Measurements from ENCODE around the gene EFEMP2. TPM values are rescaled to one million over a fixed set of nuclear protein-coding genes. Genes with fewer than 3 reads are reported as not detected.

Gene EFEMP2
- total RNA-seq, 3 donors from 2014 or later (not counting 1 experiment from before 2014, with no cell fraction given): 6.1 to 13.0 (median 9.8) TPM

DNA sequence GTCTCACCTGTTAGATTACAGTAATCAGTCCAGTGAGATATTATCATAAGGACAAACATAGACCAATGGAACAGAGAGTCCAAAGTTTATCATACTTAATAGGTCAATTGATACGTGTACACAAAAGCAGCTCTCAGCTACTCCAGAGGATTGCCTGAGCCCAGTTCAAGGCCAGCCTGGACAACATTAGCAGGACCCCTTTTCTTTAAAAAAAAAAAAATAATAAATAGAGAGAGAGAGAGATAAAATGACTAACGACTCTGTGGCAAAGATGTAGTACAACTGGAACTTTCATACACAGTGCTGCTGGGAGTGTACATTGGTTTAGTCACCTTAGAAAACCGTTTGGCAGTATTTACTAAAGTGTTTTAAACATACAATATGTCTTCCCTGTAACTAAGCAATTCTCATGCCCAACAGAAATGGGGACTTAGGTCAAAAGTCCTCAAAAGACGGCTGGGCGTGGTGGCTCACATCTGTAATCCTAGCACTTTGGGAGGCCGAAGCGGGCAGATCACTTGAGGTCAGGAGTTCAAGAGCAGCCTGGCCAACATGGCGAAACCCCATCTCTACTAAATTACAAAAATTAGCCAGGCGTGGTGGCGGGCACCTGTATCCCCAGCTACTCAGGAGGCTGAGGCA, 28.2 kb downstream of the EFEMP2 start:
- no peak overlapping the region for H3K27ac Mint-ChIP-seq
- TF ChIP-seq, protein P1, sequence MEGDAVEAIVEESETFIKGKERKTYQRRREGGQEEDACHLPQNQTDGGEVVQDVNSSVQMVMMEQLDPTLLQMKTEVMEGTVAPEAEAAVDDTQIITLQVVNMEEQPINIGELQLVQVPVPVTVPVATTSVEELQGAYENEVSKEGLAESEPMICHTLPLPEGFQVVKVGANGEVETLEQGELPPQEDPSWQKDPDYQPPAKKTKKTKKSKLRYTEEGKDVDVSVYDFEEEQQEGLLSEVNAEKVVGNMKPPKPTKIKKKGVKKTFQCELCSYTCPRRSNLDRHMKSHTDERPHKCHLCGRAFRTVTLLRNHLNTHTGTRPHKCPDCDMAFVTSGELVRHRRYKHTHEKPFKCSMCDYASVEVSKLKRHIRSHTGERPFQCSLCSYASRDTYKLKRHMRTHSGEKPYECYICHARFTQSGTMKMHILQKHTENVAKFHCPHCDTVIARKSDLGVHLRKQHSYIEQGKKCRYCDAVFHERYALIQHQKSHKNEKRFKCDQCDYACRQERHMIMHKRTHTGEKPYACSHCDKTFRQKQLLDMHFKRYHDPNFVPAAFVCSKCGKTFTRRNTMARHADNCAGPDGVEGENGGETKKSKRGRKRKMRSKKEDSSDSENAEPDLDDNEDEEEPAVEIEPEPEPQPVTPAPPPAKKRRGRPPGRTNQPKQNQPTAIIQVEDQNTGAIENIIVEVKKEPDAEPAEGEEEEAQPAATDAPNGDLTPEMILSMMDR (IDR thresholded peaks at IDR 0.05): no peak
- H3K4me1 Mint-ChIP-seq: no peaks in the 10 kb centered on the region
- no peak overlapping the region for H3K27ac ChIP-seq (ENCODE audit: low read length)
- no peaks in the 10 kb centered on the region for H3K27me3 ChIP-seq (ENCODE audit: control insufficient read depth, insufficient read depth, low read length)
- ATAC-seq: no peak
- no peaks in the 10 kb centered on the region for H3K36me3 ChIP-seq (ENCODE audit: control insufficient read depth, insufficient read depth, low read length)
- no peaks in the 10 kb centered on the region for H3K9me3 ChIP-seq (ENCODE audit: control insufficient read depth, insufficient read depth, low read length)
- intact Hi-C loops (cut with micrococcal nuclease): no loop called here
- WGBS (ENCODE audit: insufficient coverage): 85% methylated on average over 9 of the region's 10 CpGs
- DNase-seq: no peak
- no peaks in the 10 kb centered on the region for H3K36me3 Mint-ChIP-seq
- H3K27me3 Mint-ChIP-seq (ENCODE audit: low read depth in 2 of 2): no peaks in the 10 kb centered on the region
- no peaks in the 10 kb centered on the region for H3K9me3 Mint-ChIP-seq
- no peaks in the 10 kb centered on the region for H3K4me1 ChIP-seq (ENCODE audit: control insufficient read depth, insufficient read depth, low read length)
- H3K4me3 Mint-ChIP-seq: no peak overlapping the region
- H3K4me3 ChIP-seq (ENCODE audit: low read length): no peak overlapping the region

DNA sequence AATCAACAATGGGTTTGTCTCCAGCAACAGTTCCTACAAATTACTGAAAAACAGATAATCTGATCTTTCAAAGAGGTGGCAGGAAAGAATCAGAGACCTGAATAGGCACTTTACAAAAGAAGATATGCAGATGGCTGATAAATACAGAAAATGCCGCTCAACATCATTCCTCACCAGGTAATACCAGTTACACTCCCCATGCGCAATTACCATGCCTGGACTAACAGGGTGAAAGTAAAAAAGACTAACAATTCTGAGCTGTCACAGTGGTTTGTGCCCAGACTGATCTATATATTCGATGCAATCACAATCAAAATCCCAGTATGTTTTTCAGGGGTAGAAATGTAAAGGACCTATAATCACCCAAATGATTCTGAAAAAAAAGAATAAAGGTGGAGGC, 28.8 kb downstream of the EFEMP2 start:
- Histone ChIP-seq H3K27me3 (ENCODE audit: control insufficient read depth, insufficient read depth, low read length) (no peaks in the 10 kb centered on the region), H3K4me1 (ENCODE audit: control insufficient read depth, insufficient read depth, low read length) (no peaks in the 10 kb centered on the region), H3K4me3 (ENCODE audit: low read length) (no peak overlapping the region), H3K27ac (ENCODE audit: low read length) (no peak overlapping the region), H3K9me3 (ENCODE audit: control insufficient read depth, insufficient read depth, low read length) (no peaks in the 10 kb centered on the region), H3K36me3 (ENCODE audit: control insufficient read depth, insufficient read depth, low read length) (no peaks in the 10 kb centered on the region)
- DNase-seq (no peak), ATAC-seq (no peak)
- Mint-ChIP-seq H3K4me3 (no peak overlapping the region), H3K4me1 (no peaks in the 10 kb centered on the region), H3K36me3 (no peaks in the 10 kb centered on the region), H3K27ac (no peak overlapping the region), H3K27me3 (ENCODE audit: low read depth in 2 of 2) (no peaks in the 10 kb centered on the region), H3K9me3 (no peaks in the 10 kb centered on the region)
- intact Hi-C loops (cut with micrococcal nuclease): no loop called here
- TF ChIP-seq, protein P1 (IDR thresholded peaks at IDR 0.05): no peak
- WGBS (ENCODE audit: insufficient coverage): 96% methylated on average over 2 of the region's 3 CpGs

DNA sequence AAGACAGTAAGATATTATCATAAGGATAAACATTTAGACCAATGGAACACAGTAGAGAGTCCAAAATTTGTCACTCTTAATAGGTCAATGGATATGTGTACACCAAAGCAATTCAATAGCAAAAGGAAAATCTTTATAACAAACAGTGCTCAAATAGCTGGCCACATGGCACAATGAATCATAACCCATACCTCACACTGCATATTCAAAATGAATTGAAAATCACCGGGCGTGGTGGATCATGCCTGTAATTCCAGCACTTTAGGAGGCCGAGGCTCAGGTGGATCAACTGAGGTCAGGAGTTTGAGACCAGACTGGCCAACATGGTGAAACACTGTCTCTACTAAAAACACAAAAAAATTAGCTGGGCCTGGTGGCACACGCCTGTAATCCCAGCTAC, 30.5 kb downstream of the EFEMP2 start:
- no peak for ATAC-seq
- intact Hi-C loops (cut with micrococcal nuclease): no loop called here
- H3K27me3 Mint-ChIP-seq (ENCODE audit: low read depth in 2 of 2): no peaks in the 10 kb centered on the region
- Histone ChIP-seq H3K27ac (ENCODE audit: low read length) (no peak overlapping the region), H3K4me3 (ENCODE audit: low read length) (no peak overlapping the region), H3K27me3 (ENCODE audit: control insufficient read depth, insufficient read depth, low read length) (no peaks in the 10 kb centered on the region), H3K4me1 (ENCODE audit: control insufficient read depth, insufficient read depth, low read length) (no peaks in the 10 kb centered on the region), H3K9me3 (ENCODE audit: control insufficient read depth, insufficient read depth, low read length) (no peaks in the 10 kb centered on the region), H3K36me3 (ENCODE audit: control insufficient read depth, insufficient read depth, low read length) (no peaks in the 10 kb centered on the region)
- no peaks in the 10 kb centered on the region for H3K9me3 Mint-ChIP-seq
- WGBS (ENCODE audit: insufficient coverage): 90% methylated on average over 4 of the region's 4 CpGs
- no peak overlapping the region for H3K27ac Mint-ChIP-seq
- H3K36me3 Mint-ChIP-seq: no peaks in the 10 kb centered on the region
- H3K4me1 Mint-ChIP-seq: no peaks in the 10 kb centered on the region
- DNase-seq: no peak
- no peak overlapping the region for H3K4me3 Mint-ChIP-seq
- TF ChIP-seq, protein P1 (IDR thresholded peaks at IDR 0.05): no peak

DNA sequence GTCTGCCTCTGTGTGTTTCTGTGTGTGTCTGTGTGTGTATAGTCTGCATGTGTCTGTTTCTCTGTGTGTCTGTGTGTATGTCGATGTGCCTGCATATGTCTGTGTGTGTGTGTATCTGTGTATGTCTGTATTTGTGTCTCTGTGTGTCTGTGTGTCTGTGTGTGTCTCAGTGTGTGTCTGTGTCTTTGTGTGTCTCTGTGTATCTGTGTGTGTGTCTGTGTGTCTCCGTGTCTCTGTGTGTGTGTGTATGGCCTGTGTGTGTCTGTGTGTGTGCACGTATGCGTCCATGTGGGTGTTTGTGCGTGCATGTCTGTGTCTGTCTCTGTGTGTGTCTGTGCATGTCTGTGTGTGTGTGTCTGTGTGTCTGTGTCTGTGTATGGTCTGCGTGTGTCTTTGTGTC, 38.4 kb downstream of the EFEMP2 start:
- Mint-ChIP-seq H3K4me1 (peaks cover 4 to 9% of the 10 kb centered on the region in 2 donors), H3K9me3 (no peaks in the 10 kb centered on the region), H3K4me3 (no peak overlapping the region), H3K27me3 (ENCODE audit: low read depth in 2 of 2) (peaks cover 0 to 4% of the 10 kb centered on the region in 2 donors), H3K36me3 (no peaks in the 10 kb centered on the region), H3K27ac (no peak overlapping the region)
- Histone ChIP-seq H3K9me3 (ENCODE audit: control insufficient read depth, insufficient read depth, low read length) (no peaks in the 10 kb centered on the region), H3K27me3 (ENCODE audit: control insufficient read depth, insufficient read depth, low read length) (no peaks in the 10 kb centered on the region), H3K36me3 (ENCODE audit: control insufficient read depth, insufficient read depth, low read length) (no peaks in the 10 kb centered on the region), H3K27ac (ENCODE audit: low read length) (no peak overlapping the region), H3K4me3 (ENCODE audit: low read length) (peak overlapping the region; percentile 60), H3K4me1 (ENCODE audit: control insufficient read depth, insufficient read depth, low read length) (peaks cover 17% of the 10 kb centered on the region)
- intact Hi-C loops (cut with micrococcal nuclease): no loop called here
- TF ChIP-seq, protein P1 (IDR thresholded peaks at IDR 0.05): no peak
- ATAC-seq: no peak
- DNase-seq: peak in 1 of 2 donors; percentile 22
- 53% methylated on average over 6 of the region's 6 CpGs for WGBS (ENCODE audit: insufficient coverage)

Data from natural killer cell (primary cell).